Activated B cell treated with CpG ODN at 0.5 μM for 24 hours (primary cell): ENCODE measurements around the gene EIF3B. TPM values are rescaled to one million over a fixed set of nuclear protein-coding genes. Genes with fewer than 3 reads are reported as not detected.
"Not testable (repeated sequence)": the region's sequence is repeated elsewhere in the genome, so short reads cannot be mapped to it uniquely, and the experiment has no call there.

Source experiments
- ATAC-seq: fragments of 200-7000 bp; cut with Tn5 transposase; one replicate; pipeline ENCODE4 v1.10.0; 2021; ENCODE audit warnings: low read depth, mild to moderate bottlenecking, moderate library complexity
- CTCF ChIA-PET: fragments of 350-600 bp; sonication (Branson Sonifier 250); formaldehyde crosslinking; loops from one replicate; lab custom pipeline; 2021; ENCODE audit warnings: antibody characterized with exemption; lab: Charles Lee
- POLR2A ChIA-PET: fragments of 350-600 bp; sonication (Branson Sonifier 250); formaldehyde crosslinking; loops from one replicate; lab custom pipeline; 2021; ENCODE audit warnings: antibody characterized with exemption; lab: Charles Lee
- DNase-seq: peaks from one replicate; pipeline ENCODE4 v3.0.0; 2022
- H3K27ac Mint-ChIP-seq: one replicate; pipeline ENCODE4 v1.8.0; 2020; ENCODE audit warnings: mixed read lengths
- H3K27me3 Mint-ChIP-seq: one replicate; pipeline ENCODE4 v1.8.0; 2021; ENCODE audit warnings: mixed read lengths
- H3K36me3 Mint-ChIP-seq: one replicate; pipeline ENCODE4 v1.8.0; 2021; ENCODE audit warnings: low read depth, mixed read lengths
- H3K4me1 Mint-ChIP-seq: one replicate; pipeline ENCODE4 v1.8.0; 2021; ENCODE audit warnings: mixed read lengths
- H3K4me3 Mint-ChIP-seq: one replicate; pipeline ENCODE4 v1.8.0; 2020; ENCODE audit warnings: mild to moderate bottlenecking, mixed read lengths
- H3K9me3 Mint-ChIP-seq: one replicate; pipeline ENCODE4 v1.8.0; 2020; ENCODE audit warnings: mixed read lengths
- CTCF ChIP-seq: fragments of 200-600 bp; IDR thresholded peaks from one replicate; pipeline ENCODE4 v1.8.0; 2022; ENCODE audit warnings: antibody characterized with exemption, mild to moderate bottlenecking
- intact Hi-C: fragments of 100-400 bp; cut with micrococcal nuclease; formaldehyde crosslinking; loops from one replicate; pipeline ENCODE4 v1.15.1; 2024
- total RNA-seq: library from RNA; stranded (reverse); gene quantifications from 2 replicates; pipeline ENCODE4 v1.2.3, GENCODE V29; 2022

The EIF3B gene
- total RNA-seq, 1 donor from 2014 or later = 198 TPM

- DNase-seq (no peak), ATAC-seq (no peak)
- peaks cover 91% of the 10 kb centered on the region for H3K36me3 Mint-ChIP-seq
- intact Hi-C loops = no loop called here
- no peak overlapping the region for H3K4me3 Mint-ChIP-seq
- H3K4me1 Mint-ChIP-seq = peaks cover 2% of the 10 kb centered on the region
- no peak overlapping the region for H3K27ac Mint-ChIP-seq
- CTCF ChIA-PET = no interaction called here
- no peaks in the 10 kb centered on the region for H3K9me3 Mint-ChIP-seq
- POLR2A ChIA-PET = no interaction called here
- TF ChIP-seq CTCF = no peak
- no peaks in the 10 kb centered on the region for H3K27me3 Mint-ChIP-seq
Measured at GRCh38 chr7:2374830-2375728, 20.5 kb downstream of the EIF3B start.

DNA sequence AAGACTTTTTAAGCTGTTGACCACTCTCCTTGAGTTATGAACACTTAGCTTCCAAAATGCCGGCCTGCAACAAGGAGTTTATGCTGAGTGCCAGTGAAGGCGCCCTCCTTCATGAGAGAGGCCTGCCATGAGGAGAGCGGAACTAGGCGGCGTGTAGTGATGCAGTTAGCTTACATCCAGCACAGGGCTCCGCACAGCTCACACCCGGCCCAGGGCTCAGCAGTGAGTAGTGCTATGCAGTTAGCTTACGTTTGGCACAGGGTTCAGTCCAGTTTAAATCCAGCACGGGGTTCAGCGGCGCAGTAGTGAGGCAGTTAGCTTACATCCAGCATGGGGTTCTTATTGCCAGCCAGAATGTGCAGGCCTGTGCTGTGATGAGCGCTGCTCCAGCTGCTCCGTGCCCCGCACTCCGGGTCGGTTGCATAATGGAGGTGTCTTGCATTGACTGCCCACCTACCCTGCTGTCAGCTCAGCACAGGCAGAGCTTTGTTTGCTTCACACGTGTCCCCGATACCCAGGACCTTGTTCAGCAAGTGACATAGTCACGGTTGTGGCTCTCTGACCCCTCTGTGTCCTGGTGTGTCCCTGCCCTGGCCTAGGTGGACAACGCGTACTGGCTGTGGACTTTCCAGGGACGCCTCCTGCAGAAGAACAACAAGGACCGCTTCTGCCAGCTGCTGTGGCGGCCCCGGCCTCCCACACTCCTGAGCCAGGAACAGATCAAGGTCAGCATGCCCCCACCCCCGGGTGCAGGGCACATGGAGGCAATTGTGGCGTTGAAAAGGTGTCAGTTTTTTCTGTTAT is 21.9 kb downstream of the EIF3B start:
- Mint-ChIP-seq H3K9me3 (no peaks in the 10 kb centered on the region), H3K27ac (no peak overlapping the region), H3K27me3 (no peaks in the 10 kb centered on the region), H3K4me3 (no peak overlapping the region), H3K4me1 (peaks cover 2% of the 10 kb centered on the region), H3K36me3 (peaks cover 93% of the 10 kb centered on the region)
- ATAC-seq = no peak
- ChIA-PET POLR2A (interaction anchor here (0.6 kb wide), 1 partner anchor 63 kb away, joined by 4 read pairs; no protein-coding TSS in a partner anchor), CTCF (no interaction called here)
- intact Hi-C loops = no loop called here
- DNase-seq = no peak
- no peak for TF ChIP-seq CTCF

DNA sequence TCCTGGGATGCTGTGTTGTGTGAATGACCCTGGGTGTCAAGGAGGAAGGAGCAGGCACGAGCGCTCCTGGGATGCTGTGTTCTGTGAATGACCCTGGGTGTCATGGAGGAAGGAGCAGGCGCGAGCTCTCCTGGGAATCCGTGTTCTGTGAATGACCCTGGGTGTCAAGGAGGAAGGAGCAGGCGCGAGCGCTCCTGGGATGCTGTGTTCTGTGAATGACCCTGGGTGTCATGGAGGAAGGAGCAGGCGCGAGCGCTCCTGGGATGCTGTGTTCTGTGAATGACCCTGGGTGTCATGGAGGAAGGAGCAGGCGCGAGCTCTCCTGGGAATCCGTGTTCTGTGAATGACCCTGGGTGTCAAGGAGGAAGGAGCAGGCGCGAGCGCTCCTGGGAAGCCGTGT is 22.9 kb downstream of the EIF3B start:
- CTCF ChIA-PET, ATAC-seq, H3K9me3 Mint-ChIP-seq, H3K4me1 Mint-ChIP-seq, intact Hi-C loops, H3K27ac Mint-ChIP-seq, H3K4me3 Mint-ChIP-seq, POLR2A ChIA-PET, DNase-seq, H3K27me3 Mint-ChIP-seq: not testable (repeated sequence)
- peaks cover 92% of the 10 kb centered on the region for H3K36me3 Mint-ChIP-seq

DNA sequence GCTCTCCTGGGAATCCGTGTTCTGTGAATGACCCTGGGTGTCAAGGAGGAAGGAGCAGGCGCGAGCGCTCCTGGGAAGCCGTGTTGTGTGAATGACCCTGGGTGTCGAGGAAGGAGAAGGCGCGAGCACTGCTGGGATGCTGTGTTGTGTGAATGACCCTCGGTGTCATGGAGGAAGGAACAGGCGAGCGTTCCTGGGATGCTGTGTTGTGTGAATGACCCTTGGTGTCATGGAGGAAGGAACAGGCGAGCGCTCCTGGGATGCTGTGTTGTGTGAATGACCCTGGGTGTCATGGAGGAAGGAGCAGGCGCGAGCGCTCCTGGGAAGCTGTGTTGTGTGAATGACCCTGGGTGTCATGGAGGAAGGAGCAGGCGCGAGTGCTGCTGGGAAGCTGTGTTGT is 23.5 kb downstream of the EIF3B start:
- H3K36me3 Mint-ChIP-seq = peaks cover 89% of the 10 kb centered on the region
- H3K27ac Mint-ChIP-seq, ATAC-seq, H3K4me1 Mint-ChIP-seq, H3K4me3 Mint-ChIP-seq, CTCF ChIA-PET, DNase-seq, intact Hi-C loops, H3K9me3 Mint-ChIP-seq, POLR2A ChIA-PET, H3K27me3 Mint-ChIP-seq: not testable (repeated sequence)

- intact Hi-C loops = no loop called here
- Mint-ChIP-seq H3K4me3 (no peak overlapping the region), H3K27ac (no peak overlapping the region), H3K4me1 (peaks cover 2% of the 10 kb centered on the region), H3K9me3 (no peaks in the 10 kb centered on the region), H3K27me3 (no peaks in the 10 kb centered on the region), H3K36me3 (peaks cover 82% of the 10 kb centered on the region)
- ChIA-PET POLR2A (no interaction called here), CTCF (no interaction called here)
- TF ChIP-seq CTCF = no peak
- DNase-seq (no peak), ATAC-seq (no peak)
Measured at GRCh38 chr7:2379161-2379560, 24.5 kb downstream of the EIF3B start.
